WTC11 (cell line): ENCODE data around the gene RFLNA. TPM values are rescaled to one million over a fixed set of nuclear protein-coding genes. Genes with fewer than 3 reads are reported as not detected.

Experiments used
- ATAC-seq: fragments of 200-7000 bp; cut with Tn5 transposase; 2 replicates; pipeline ENCODE4 v1.10.0; 2021; ENCODE audit warnings: mild to moderate bottlenecking, moderate library complexity
- CTCF ChIA-PET: fragments of 300-600 bp; sonication (Branson Sonifier 250); formaldehyde crosslinking; loops from one replicate; lab custom pipeline; 2021; ENCODE audit warnings: antibody characterized with exemption; lab: Charles Lee
- POLR2A ChIA-PET: fragments of 350-600 bp; sonication (Branson Sonifier 250); formaldehyde crosslinking; loops from one replicate; lab custom pipeline; 2021; ENCODE audit warnings: antibody characterized with exemption; lab: Charles Lee
- DNase-seq: peaks from one replicate; pipeline ENCODE4 v3.0.0; 2021; ENCODE audit warnings: low spot score
- H3K27ac Mint-ChIP-seq: 2 replicates; pipeline ENCODE4 v1.8.0; 2021; ENCODE audit warnings: mixed read lengths
- H3K27me3 Mint-ChIP-seq: 2 replicates; pipeline ENCODE4 v1.8.0; 2021; ENCODE audit warnings: low read depth, mild to moderate bottlenecking, moderate library complexity, mixed read lengths
- H3K36me3 Mint-ChIP-seq: 2 replicates; pipeline ENCODE4 v1.8.0; 2021; ENCODE audit warnings: mixed read lengths
- H3K4me1 Mint-ChIP-seq: 2 replicates; pipeline ENCODE4 v1.8.0; 2022; ENCODE audit warnings: mixed read lengths
- H3K4me3 Mint-ChIP-seq: 2 replicates; pipeline ENCODE4 v1.8.0; 2021; ENCODE audit warnings: mild to moderate bottlenecking, moderate library complexity, mixed read lengths
- H3K9me3 Mint-ChIP-seq: 2 replicates; pipeline ENCODE4 v1.8.0; 2021; ENCODE audit warnings: mixed read lengths
- EMX1 ChIP-seq: fragments of 250-450 bp; sonication (Bioruptor Pico); IDR thresholded peaks from 2 replicates; pipeline ENCODE4 v1.8.0; 2021; ENCODE audit warnings: mild to moderate bottlenecking
- ESRRA ChIP-seq: sonication (generic); formaldehyde crosslinking; IDR thresholded peaks from 2 replicates; pipeline ENCODE4 v1.8.1; 2022; ENCODE audit warnings: mild to moderate bottlenecking, missing genetic modification reagents, borderline replicate concordance
- FOXJ3 ChIP-seq: sonication (generic); formaldehyde crosslinking; IDR thresholded peaks from 2 replicates; pipeline ENCODE4 v1.9.0; 2021; ENCODE audit warnings: missing genetic modification reagents, mild to moderate bottlenecking, borderline replicate concordance
- NR3C1 ChIP-seq: sonication (generic); formaldehyde crosslinking; conservative IDR thresholded peaks from 2 replicates; pipeline ENCODE4 v1.8.1; 2023; ENCODE audit warnings: low read depth, mild to moderate bottlenecking, missing genetic modification reagents
- PREB ChIP-seq: sonication (generic); formaldehyde crosslinking; IDR thresholded peaks from 2 replicates; pipeline ENCODE4 v1.8.1; 2022; ENCODE audit warnings: mild to moderate bottlenecking, missing genetic modification reagents, moderate library complexity, borderline replicate concordance
- RORB ChIP-seq: fragments of 250-450 bp; sonication (Bioruptor Pico); IDR thresholded peaks from 2 replicates; pipeline ENCODE4 v1.9.0; 2021; ENCODE audit warnings: mild to moderate bottlenecking
- SMAD3 ChIP-seq: sonication (generic); formaldehyde crosslinking; IDR thresholded peaks from 2 replicates; pipeline ENCODE4 v1.8.0; 2022; ENCODE audit warnings: missing genetic modification reagents, mild to moderate bottlenecking, borderline replicate concordance
- SP1 ChIP-seq: sonication (generic); formaldehyde crosslinking; conservative IDR thresholded peaks from 2 replicates; pipeline ENCODE4 v1.8.1; 2022; ENCODE audit warnings: missing genetic modification reagents
- STAT6 ChIP-seq: sonication (generic); formaldehyde crosslinking; conservative IDR thresholded peaks from 2 replicates; pipeline ENCODE4 v1.8.1; 2023; ENCODE audit warnings: mild to moderate bottlenecking, low read depth, missing genetic modification reagents, moderate library complexity
- USF1 ChIP-seq: sonication (generic); formaldehyde crosslinking; IDR thresholded peaks from 2 replicates; pipeline ENCODE4 v1.8.0; 2022; ENCODE audit warnings: mild to moderate bottlenecking, missing genetic modification reagents
- ZNF232 ChIP-seq: sonication (generic); formaldehyde crosslinking; IDR thresholded peaks from 2 replicates; pipeline ENCODE4 v1.8.0; 2022; ENCODE audit warnings: mild to moderate bottlenecking, missing genetic modification reagents
- ZNF396 ChIP-seq: fragments of 250-450 bp; sonication (Bioruptor Pico); IDR thresholded peaks from 2 replicates; pipeline ENCODE4 v1.8.0; 2021; ENCODE audit warnings: mild to moderate bottlenecking, moderate library complexity, borderline replicate concordance
- total RNA-seq: library from RNA; stranded (reverse); gene quantifications from 3 replicates; pipeline ENCODE4 v1.2.3, GENCODE V29; 2021
- TF ChIP-seq, protein P1 (sequence below): sonication (generic); formaldehyde crosslinking; IDR thresholded peaks from 2 replicates; pipeline ENCODE4 v1.8.1; 2023; ENCODE audit warnings: mild to moderate bottlenecking, moderate library complexity, missing genetic modification reagents
- TF ChIP-seq, protein P2 (sequence below): fragments of 250-450 bp; sonication (Bioruptor Pico); IDR thresholded peaks from 2 replicates; pipeline ENCODE4 v1.9.0; 2021; ENCODE audit warnings: mild to moderate bottlenecking, borderline replicate concordance
- TF ChIP-seq, protein P3 (sequence below): sonication (generic); formaldehyde crosslinking; IDR thresholded peaks from 2 replicates; pipeline ENCODE4 v1.8.1; 2022; ENCODE audit warnings: low read depth, mild to moderate bottlenecking, moderate library complexity, missing genetic modification reagents, borderline replicate concordance
- TF ChIP-seq, protein P4 (sequence below): fragments of 250-450 bp; sonication (Bioruptor Pico); conservative IDR thresholded peaks from 2 replicates; pipeline ENCODE4 v1.9.0; 2021; ENCODE audit warnings: mild to moderate bottlenecking

Gene RFLNA
- total RNA-seq, 1 experiment from 2014 or later, result 6.3 TPM

- peaks cover 31% of the 10 kb centered on the region for H3K36me3 Mint-ChIP-seq
- ChIA-PET POLR2A (no interaction called here), CTCF (interaction anchor here (1.0 to 2.0 kb wide), 4 partner anchors 19 to 429 kb away, joined by 3 to 6 read pairs (median 4); no protein-coding TSS in a partner anchor)
- H3K27ac Mint-ChIP-seq, result no peak overlapping the region
- no peaks in the 10 kb centered on the region for H3K9me3 Mint-ChIP-seq
- ATAC-seq, result no peak
- H3K4me3 Mint-ChIP-seq, result no peak overlapping the region
- H3K4me1 Mint-ChIP-seq, result no peaks in the 10 kb centered on the region
- TF ChIP-seq RORB (CRISPR knock-in tag) (no peak), SP1 (no peak)
- DNase-seq, result no peak
- no peaks in the 10 kb centered on the region for H3K27me3 Mint-ChIP-seq
These were observed 40.1 kb downstream of the RFLNA start for GRCh38 chr12:124334976-124335375.

DNA sequence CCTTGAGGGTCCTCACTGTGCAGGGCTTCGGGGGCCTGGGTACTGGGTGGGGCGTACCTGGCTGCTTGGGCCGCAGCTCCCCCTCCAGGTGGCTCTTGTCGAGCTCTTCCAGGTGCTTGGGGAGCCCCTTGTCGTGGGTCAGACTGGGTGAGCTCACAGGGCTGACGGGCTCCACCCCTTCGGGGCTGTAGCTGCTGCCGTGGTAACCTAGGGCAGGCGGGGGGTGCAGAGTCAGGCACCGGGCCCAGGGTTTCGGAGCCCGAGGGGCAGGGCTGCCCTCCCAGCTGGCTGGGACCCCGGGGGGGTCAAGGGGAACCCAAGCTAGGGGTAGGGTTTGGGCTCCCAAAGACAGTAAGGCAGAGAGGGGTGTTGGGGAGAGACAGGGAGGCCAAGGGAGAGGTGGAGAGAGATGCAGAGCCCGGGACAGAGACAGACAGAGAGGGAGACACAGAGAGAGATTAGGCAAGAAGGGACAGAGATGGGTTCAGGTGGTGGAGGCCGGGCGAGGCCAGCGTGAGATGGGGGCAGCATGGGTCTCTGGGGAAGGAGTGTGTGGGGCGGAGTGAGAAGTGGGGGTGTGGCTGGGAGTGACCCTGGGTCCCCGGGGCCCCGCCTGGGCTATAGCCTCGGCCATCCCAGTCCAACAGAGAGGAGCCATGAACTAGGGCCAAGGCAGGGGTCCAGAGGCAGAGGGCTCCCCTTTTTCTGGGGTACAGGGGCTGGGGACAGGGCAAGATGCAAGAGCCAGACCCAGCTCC, 40.7 kb downstream of the RFLNA start:
- ChIA-PET CTCF (interaction anchor here (1.0 to 2.0 kb wide), 5 partner anchors 11 to 429 kb away, joined by 3 to 6 read pairs (median 3); no protein-coding TSS in a partner anchor), POLR2A (no interaction called here)
- TF ChIP-seq, protein P1, sequence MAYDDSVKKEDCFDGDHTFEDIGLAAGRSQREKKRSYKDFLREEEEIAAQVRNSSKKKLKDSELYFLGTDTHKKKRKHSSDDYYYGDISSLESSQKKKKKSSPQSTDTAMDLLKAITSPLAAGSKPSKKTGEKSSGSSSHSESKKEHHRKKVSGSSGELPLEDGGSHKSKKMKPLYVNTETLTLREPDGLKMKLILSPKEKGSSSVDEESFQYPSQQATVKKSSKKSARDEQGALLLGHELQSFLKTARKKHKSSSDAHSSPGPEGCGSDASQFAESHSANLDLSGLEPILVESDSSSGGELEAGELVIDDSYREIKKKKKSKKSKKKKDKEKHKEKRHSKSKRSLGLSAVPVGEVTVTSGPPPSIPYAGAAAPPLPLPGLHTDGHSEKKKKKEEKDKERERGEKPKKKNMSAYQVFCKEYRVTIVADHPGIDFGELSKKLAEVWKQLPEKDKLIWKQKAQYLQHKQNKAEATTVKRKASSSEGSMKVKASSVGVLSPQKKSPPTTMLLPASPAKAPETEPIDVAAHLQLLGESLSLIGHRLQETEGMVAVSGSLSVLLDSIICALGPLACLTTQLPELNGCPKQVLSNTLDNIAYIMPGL (CRISPR knock-in tag), result no peak
- no peak for TF ChIP-seq STAT6 (CRISPR knock-in tag)
- TF ChIP-seq, protein P2, sequence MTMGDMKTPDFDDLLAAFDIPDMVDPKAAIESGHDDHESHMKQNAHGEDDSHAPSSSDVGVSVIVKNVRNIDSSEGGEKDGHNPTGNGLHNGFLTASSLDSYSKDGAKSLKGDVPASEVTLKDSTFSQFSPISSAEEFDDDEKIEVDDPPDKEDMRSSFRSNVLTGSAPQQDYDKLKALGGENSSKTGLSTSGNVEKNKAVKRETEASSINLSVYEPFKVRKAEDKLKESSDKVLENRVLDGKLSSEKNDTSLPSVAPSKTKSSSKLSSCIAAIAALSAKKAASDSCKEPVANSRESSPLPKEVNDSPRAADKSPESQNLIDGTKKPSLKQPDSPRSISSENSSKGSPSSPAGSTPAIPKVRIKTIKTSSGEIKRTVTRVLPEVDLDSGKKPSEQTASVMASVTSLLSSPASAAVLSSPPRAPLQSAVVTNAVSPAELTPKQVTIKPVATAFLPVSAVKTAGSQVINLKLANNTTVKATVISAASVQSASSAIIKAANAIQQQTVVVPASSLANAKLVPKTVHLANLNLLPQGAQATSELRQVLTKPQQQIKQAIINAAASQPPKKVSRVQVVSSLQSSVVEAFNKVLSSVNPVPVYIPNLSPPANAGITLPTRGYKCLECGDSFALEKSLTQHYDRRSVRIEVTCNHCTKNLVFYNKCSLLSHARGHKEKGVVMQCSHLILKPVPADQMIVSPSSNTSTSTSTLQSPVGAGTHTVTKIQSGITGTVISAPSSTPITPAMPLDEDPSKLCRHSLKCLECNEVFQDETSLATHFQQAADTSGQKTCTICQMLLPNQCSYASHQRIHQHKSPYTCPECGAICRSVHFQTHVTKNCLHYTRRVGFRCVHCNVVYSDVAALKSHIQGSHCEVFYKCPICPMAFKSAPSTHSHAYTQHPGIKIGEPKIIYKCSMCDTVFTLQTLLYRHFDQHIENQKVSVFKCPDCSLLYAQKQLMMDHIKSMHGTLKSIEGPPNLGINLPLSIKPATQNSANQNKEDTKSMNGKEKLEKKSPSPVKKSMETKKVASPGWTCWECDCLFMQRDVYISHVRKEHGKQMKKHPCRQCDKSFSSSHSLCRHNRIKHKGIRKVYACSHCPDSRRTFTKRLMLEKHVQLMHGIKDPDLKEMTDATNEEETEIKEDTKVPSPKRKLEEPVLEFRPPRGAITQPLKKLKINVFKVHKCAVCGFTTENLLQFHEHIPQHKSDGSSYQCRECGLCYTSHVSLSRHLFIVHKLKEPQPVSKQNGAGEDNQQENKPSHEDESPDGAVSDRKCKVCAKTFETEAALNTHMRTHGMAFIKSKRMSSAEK (CRISPR knock-in tag), result no peak
- no peak for TF ChIP-seq ZNF232 (CRISPR knock-in tag)
- no peak for TF ChIP-seq NR3C1
- TF ChIP-seq EMX1 (CRISPR knock-in tag), result no peak
- TF ChIP-seq SP1, result no peak
- TF ChIP-seq ZNF396 (CRISPR knock-in tag), result no peak
- no peak for TF ChIP-seq PREB
- TF ChIP-seq, protein P3, sequence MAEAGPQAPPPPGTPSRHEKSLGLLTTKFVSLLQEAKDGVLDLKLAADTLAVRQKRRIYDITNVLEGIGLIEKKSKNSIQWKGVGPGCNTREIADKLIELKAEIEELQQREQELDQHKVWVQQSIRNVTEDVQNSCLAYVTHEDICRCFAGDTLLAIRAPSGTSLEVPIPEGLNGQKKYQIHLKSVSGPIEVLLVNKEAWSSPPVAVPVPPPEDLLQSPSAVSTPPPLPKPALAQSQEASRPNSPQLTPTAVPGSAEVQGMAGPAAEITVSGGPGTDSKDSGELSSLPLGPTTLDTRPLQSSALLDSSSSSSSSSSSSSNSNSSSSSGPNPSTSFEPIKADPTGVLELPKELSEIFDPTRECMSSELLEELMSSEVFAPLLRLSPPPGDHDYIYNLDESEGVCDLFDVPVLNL, result no peak
- no peak for TF ChIP-seq SMAD3 (CRISPR knock-in tag)
- TF ChIP-seq FOXJ3 (CRISPR knock-in tag), result no peak
- TF ChIP-seq, protein P4, sequence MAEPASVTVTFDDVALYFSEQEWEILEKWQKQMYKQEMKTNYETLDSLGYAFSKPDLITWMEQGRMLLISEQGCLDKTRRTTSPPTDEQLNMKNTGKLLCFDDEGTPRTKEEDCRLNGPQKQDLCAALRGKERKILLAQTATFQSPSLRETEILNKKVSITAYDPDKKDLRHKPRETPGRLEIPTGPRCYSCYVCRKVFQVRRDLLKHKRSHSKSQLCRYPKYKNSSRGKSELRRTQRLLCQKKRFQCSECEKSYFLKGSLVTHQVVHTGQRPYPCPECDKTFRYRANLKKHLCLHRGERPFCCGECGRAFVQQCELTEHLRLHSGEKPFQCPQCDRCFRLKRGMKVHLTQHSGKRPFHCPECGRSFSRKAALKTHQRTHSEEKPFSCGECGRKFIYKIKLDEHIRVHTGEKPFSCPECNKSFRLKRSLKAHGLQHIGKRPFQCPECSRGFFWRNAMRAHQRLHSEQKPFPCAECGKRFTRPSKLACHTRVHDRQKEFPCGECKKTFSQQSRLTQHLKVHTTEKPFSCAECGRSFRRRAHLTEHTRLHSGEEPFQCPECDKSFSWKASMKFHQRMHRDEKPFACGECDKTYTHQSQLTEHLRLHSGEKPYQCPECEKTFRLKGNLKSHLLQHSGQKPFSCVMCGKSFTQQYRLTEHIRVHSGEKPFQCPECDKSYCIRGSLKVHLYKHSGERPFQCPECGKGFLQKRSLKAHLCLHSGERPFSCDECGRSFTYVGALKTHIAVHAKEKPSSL (CRISPR knock-in tag), result no peak
- TF ChIP-seq ESRRA, result no peak
- TF ChIP-seq USF1 (CRISPR knock-in tag), result no peak
- H3K9me3 Mint-ChIP-seq, result no peaks in the 10 kb centered on the region
- H3K27me3 Mint-ChIP-seq, result no peaks in the 10 kb centered on the region
- no peak for ATAC-seq
- no peak for DNase-seq
- H3K36me3 Mint-ChIP-seq, result peaks cover 29% of the 10 kb centered on the region
- no peaks in the 10 kb centered on the region for H3K4me1 Mint-ChIP-seq
- no peak overlapping the region for H3K4me3 Mint-ChIP-seq
- H3K27ac Mint-ChIP-seq, result no peak overlapping the region
